Measurements from ENCODE around the gene FAM174A. TPM values are rescaled to one million over a fixed set of nuclear protein-coding genes. Genes with fewer than 3 reads are reported as not detected.

Gene FAM174A
- total and polyA plus RNA-seq, 2 of the 4 experiments (the other 2 are of a cell fraction), result 2.7 to 10.3 TPM

GRCh38 chr5:100553209-100553608 is 18.0 kb downstream of the FAM174A start:
- Histone ChIP-seq H3K56ac (ENCODE audit: extremely low read depth, insufficient read depth, low read length) (no peak overlapping the region), H3K4me3 (ENCODE audit: insufficient read depth, low read depth, low read length) (no peak overlapping the region), H2BK20ac (ENCODE audit: low read depth, low read length) (no peak overlapping the region), H3K79me1 (ENCODE audit: low read depth in 1 of 2, low read length in 2 of 2) (peaks cover 0 to 12% of the 10 kb centered on the region in 2 experiments; a peak in 1 of 4 replicates), H2AK9ac (replicated peaks; ENCODE audit: low read depth, low read length, poor library complexity) (no peak overlapping the region), H2BK15ac (ENCODE audit: low read depth, low read length) (no peak overlapping the region), H2AFZ (replicated peaks; ENCODE audit: low read length, poor library complexity) (no peak overlapping the region), H3K9me1 (ENCODE audit: insufficient read depth, low read length) (peaks cover 3% of the 10 kb centered on the region), H3K4ac (ENCODE audit: low read depth, low read length) (no peak overlapping the region), H3K23ac (ENCODE audit: low read depth, low read length) (no peak overlapping the region), H3K4me1 (ENCODE audit: control insufficient read depth, insufficient read depth, low read length) (peaks cover 4% of the 10 kb centered on the region; the same call in 1 of the 2 replicates), H4K8ac (ENCODE audit: low read depth in 2 of 2, low read length in 2 of 2) (no peak overlapping the region), H3K27ac (ENCODE audit: insufficient read depth, low read length) (no peak overlapping the region), H4K20me1 (ENCODE audit: insufficient read depth, low read length) (no peaks in the 10 kb centered on the region), H4K5ac (ENCODE audit: low read depth, low read length) (no peak overlapping the region), H2BK120ac (ENCODE audit: low read depth, low read length) (no peak overlapping the region), H4K91ac (ENCODE audit: insufficient read depth, low read depth, low read length) (no peak overlapping the region), H3K36me3 (ENCODE audit: control insufficient read depth, insufficient read depth, low read length) (no peaks in the 10 kb centered on the region), H3K27me3 (ENCODE audit: control insufficient read depth, insufficient read depth, low read length) (no peaks in the 10 kb centered on the region), H3K4me2 (ENCODE audit: low read depth, low read length) (no peak overlapping the region), H3K14ac (replicated peaks; ENCODE audit: low read depth, low read length) (no peak overlapping the region), H3K18ac (ENCODE audit: low read depth, low read length) (no peak overlapping the region), H3K9me3 (ENCODE audit: control insufficient read depth, insufficient read depth, low read length) (no peaks in the 10 kb centered on the region), H2BK5ac (ENCODE audit: low read depth, low read length, poor library complexity, severe bottlenecking) (no peak overlapping the region), H3K9ac (ENCODE audit: low read depth, low read length) (no peak overlapping the region), H2AK5ac (ENCODE audit: low read depth, low read length) (no peak overlapping the region)
- POLR2A ChIA-PET (ENCODE audit: unreplicated experiment), result no interaction called here
- in situ Hi-C loops (cut with MboI; ENCODE audit: low sequenced_read_pairs), result no loop called here
- ATAC-seq (ENCODE audit: low read depth) (peak; percentile 11; the same call in 1 of the 2 replicates), DNase-seq (peak; percentile 23)
- intact Hi-C loops (cut with micrococcal nuclease), result no loop called here
- dilution Hi-C loops (cut with HindIII; ENCODE audit: low sequenced_read_pairs, unreplicated experiment), result no loop called here
- CTCF ChIA-PET, result no interaction called here
- TF ChIP-seq NFE2L2 (IDR thresholded peaks at IDR 0.05; ENCODE audit: low read depth, low read length) (no peak), MXI1 (IDR thresholded peaks at IDR 0.05; ENCODE audit: borderline replicate concordance, low read depth, low read length) (no peak), SMC3 (IDR thresholded peaks at IDR 0.05; ENCODE audit: low read depth, low read length) (no peak), RFX5 (IDR thresholded peaks at IDR 0.05; ENCODE audit: low read depth, low read length) (no peak), CHD1 (IDR thresholded peaks at IDR 0.05; ENCODE audit: low read depth, low read length) (no peak), RCOR1 (IDR thresholded peaks at IDR 0.05; ENCODE audit: insufficient replicate concordance, low read length) (no peak), POLR2A (IDR thresholded peaks at IDR 0.05; ENCODE audit: low read depth, low read length) (no peak), RAD21 (IDR thresholded peaks at IDR 0.05; ENCODE audit: low read length) (no peak)
- no TSS peak for BruUV-seq (replicated peaks)
